Loucy (cell line): ENCODE measurements around the gene WASL.

Experiments used
- CTCF ChIP-seq: fragments of 200-600 bp; sonication (generic); conservative IDR thresholded peaks from 2 replicates; pipeline ENCODE4 v1.5.1; 2014; ENCODE audit warnings: mild to moderate bottlenecking, antibody characterized with exemption, low read length
- EZH2phosphoT487 ChIP-seq: fragments of 200-600 bp; IDR thresholded peaks from 2 replicates; pipeline ENCODE4 v1.6.1; 2018; ENCODE audit warnings: antibody characterized with exemption, mild to moderate bottlenecking, moderate library complexity, borderline replicate concordance

DNA sequence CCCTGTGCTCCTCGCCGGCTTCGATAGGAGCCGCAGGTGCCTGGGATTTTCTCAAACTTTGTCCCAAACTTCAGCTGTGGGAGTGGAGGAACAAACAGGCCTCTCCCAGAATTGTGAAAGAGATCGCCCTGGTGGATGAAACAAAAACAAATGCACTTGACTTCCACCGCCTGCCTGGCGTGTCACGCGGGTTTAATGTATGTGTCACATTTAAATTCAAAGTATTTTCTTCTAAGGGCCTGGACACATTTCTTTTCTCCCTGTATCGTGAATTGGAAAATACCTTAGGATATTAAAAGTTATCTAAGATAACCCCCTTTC lies 694 bp upstream of the WASL start:
- peak; percentile 22; the same call in 1 of the 2 replicates for TF ChIP-seq CTCF
- TF ChIP-seq EZH2phosphoT487: no peak
